SH-SY5Y (cell line): ENCODE results near the gene IFI44.

ENCODE experiments used
- GATA2 ChIP-seq: IDR thresholded peaks from 2 replicates; pipeline ENCODE4 v1.6.1; 2011; ENCODE audit warnings: mild to moderate bottlenecking, low read depth, low read length
- GATA3 ChIP-seq: IDR thresholded peaks from 2 replicates; pipeline ENCODE4 v1.6.1; 2011; ENCODE audit warnings: low read depth, mild to moderate bottlenecking, low read length, moderate library complexity

IFI44 gene

DNA sequence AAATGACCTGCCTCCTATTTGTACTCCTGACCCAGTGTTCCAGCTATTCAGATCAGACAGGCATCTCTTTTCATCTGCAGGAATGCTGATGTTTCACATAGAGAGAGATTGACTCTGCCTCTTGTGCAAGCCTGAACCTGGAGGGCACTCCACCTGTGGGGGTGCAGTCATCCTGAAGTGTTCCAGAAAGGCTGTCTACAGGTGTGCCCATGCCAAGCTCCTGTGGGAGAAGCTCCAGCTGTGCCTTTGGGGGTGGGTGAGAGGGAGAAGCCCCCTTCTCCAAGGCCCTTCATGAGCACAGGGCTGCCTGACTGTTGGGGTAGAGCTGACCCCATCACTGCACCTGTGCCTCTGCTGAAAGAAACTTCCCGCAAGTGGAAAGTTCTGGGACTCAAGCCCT lies 22.8 kb downstream of the IFI44 start:
- TF ChIP-seq GATA3 (no peak), GATA2 (no peak)

DNA sequence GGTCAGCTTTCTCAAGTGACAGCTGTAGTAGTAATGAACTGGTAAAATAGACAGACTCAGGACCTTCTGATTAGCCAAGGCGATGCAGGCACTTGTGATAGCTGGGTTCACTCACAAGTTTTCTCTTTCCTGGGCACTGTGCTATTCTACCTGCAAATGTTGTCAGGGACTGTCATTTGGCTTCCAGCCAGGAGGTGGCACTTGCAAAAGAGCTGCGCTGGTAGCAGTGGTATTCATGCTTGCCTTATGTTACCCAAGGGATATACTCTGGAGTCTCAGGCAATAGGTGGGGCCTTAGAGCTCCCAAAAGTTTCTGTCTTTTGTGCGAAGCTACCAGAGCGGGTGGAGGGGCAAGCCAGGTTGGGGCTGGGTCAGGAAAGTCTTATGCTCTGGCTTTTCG lies 23.5 kb downstream of the IFI44 start:
- TF ChIP-seq GATA2 (no peak), GATA3 (no peak)

DNA sequence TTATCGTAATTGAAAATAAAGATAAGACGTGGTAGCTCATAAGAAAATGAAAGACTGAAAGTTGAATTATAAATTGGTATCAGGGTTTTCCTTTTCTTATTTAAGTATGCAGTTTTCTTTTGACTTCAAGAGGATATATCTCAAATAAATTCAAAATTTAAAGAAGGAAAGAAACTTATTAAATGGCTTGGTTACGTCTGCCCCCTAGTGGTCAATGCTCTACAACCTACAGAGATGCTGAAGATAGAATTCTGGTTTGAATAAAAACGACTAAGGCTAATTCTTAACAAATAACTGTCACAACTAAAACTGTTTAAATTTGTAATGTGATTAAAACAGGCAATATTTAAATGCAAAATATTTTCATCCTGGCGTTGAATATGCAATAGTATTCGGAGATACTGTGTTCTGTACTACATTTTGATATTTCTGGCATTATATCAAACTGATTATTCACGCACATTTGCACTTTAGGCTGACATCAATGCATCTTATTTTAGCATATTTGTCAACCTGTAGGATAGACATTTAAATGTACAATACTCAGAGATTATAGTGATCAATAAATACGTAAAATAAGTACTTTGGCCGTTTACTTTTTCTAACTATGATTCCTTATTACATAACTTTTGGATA lies 26.8 kb downstream of the IFI44 start:
- TF ChIP-seq GATA2 (no peak), GATA3 (peak; percentile 58)

DNA sequence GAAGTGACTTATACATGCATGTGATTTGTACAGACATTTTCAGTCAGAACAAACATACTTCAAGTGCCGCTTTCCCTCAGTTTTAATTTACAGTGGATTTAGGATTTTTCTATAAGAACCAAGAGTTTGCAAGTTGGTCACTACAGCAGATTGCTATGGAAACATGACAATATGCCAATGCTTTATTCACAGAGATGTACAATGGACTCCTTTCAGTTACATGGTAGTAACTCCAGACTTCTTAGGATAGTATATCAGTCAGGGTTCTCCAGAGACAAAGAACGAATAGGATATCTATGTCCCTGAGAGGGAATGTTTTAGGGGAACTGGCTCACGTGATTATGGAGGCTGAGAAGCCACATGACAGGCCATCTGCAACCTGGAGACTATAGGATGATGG lies 27.4 kb downstream of the IFI44 start:
- TF ChIP-seq GATA3, result no peak
- TF ChIP-seq GATA2, result no peak

DNA sequence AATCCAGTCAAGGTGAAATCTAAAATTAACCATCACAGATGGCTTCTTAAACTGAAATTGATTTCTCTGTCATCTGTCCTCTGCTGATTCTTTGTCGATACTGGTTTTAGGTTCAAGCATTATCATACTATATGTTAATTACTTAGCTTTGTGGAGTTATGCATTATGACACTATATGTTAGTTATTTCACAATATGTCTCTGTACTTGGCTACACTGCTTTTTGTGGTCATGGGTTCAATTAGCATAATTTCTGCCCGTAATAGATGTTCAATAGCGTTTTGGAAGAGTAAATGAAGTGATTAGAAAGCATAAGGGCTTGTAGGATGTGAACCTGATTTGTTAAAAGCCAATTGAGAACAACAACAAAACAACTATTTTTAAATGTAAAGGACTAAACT lies 28.2 kb downstream of the IFI44 start:
- TF ChIP-seq GATA3 (no peak), GATA2 (no peak)

DNA sequence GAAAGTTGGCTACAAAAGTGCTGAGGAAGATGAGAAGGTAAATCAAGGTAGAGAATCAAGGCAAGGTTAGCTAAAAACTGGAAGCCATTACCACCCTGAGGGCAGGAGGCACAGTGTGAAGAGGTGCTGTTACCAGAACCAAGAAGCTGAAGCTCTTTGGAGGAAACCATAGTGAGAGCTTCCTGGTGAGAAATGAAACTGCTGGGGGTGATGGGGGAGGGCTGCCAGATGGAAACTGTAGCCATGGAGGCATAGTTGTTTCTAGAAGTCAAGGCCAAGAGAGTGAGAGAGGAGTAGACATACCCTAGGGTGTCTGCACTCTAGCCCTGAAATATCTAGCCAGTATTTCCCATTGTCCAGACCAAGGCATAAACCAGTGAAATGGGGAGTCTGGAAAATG lies 28.7 kb downstream of the IFI44 start:
- TF ChIP-seq GATA2, result no peak

DNA sequence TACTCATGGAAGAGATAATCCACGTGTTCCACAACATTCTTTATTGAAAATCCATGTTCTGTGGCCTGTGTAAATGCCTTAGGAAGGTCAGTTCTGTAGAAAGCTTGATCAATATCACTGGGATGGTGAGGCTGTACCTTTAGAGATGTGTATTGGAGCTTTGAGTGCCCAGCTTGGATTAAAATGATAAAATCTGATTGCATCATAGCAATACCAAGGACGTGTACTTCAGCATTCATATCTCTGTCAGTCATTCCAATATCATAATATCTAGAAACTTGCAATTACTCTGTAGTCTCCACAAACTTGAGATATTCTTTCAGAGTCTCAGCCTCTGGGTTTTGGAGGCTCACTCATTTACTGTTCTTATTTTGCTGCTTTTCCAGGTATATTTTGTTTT lies 31.6 kb downstream of the IFI44 start:
- TF ChIP-seq GATA3 (no peak), GATA2 (no peak)

DNA sequence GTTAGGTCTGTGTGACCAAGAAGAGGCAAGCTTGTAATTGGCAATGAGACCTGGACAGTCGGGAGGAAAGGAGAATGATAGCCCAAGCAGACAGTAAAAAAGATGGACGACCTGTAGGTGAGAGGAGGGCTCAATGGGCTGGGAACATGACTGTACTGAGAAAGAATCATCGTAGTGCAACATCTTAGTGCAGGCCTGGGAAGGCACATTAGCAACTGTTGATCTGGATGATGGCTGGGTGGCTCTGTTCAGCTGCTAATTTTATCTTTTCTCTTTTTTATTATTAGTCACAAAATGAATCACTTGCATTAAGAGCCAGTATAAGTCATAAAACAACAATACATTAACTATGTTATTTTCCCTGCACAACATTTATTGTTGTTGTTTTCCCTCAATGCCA lies 32.9 kb downstream of the IFI44 start:
- TF ChIP-seq GATA3, result no peak

DNA sequence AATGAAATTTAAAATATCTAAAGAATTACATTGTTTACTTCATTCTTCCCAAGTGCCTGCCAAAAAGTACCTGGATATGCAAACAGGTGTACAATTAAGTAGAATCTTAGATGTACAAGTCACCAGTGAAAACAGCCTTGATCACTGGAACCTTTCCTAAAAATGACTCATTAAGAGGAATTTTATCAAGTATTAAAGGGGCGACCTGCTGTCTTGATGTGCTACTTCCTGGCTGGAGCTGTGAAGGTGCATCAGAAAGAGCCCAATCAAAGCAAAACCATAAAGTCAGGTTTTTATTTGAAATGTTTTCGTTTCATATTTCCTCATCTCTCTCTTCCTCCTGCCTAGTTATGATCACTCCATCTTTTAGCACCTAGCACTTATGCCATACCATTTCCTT lies 33.4 kb downstream of the IFI44 start:
- no peak for TF ChIP-seq GATA2

DNA sequence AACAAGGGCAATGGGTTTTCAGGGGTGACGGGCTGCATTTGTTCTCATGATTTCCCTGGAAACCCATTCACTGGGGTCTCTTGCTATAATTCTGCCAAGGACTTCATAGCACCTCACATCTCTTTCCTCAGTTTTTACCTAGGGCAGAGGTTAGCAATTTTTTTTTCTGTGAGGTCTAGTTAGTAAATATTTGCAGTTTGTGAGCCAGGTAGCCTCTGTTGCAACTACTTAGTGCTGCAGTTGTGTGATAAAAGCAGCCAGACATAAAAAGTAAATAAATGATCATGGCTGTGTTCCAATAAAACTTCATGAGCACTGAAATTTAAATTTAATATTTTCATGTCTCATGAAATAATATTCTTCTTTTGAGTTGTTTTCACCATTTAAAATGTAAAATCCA lies 37.7 kb downstream of the IFI44 start:
- no peak for TF ChIP-seq GATA3
- no peak for TF ChIP-seq GATA2

DNA sequence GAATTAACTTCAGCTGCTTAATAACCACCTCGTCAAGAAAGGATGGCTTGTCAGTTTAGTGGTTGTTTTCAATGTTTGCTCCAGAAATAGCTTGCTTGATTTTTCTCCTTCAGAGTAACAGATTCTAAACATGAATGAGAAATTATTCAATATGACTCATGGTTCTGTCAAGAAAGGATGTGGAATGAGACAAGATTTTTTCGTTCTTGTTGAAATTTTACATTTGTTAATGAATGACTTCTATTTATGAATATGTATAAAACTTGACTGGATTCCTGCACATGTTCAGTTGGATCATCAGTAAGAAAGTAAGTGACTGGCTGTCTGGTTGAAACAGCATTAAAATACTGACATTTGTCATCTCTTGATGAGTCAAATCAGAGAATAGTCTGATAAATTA lies 38.3 kb downstream of the IFI44 start:
- no peak for TF ChIP-seq GATA3
- TF ChIP-seq GATA2, result no peak

DNA sequence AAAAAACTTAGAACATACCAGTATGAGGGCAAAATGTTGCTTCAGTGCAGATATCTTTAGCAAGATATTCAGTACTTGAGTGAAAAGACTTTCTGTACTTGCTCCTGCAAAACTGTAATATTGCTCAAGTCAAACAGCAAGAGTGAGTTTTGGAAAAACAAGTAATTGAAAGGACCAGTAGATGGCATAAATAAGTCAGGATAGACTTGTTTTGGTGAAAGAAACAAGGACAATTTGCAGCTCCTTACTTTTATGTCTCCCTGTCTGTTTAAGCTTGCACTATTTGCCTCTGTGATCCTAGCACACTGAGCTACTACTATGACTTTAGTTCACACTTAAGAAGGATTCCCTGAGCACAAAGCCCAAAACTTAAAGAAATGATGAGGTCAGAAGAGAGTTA lies 39.1 kb downstream of the IFI44 start:
- no peak for TF ChIP-seq GATA3
- TF ChIP-seq GATA2, result no peak

DNA sequence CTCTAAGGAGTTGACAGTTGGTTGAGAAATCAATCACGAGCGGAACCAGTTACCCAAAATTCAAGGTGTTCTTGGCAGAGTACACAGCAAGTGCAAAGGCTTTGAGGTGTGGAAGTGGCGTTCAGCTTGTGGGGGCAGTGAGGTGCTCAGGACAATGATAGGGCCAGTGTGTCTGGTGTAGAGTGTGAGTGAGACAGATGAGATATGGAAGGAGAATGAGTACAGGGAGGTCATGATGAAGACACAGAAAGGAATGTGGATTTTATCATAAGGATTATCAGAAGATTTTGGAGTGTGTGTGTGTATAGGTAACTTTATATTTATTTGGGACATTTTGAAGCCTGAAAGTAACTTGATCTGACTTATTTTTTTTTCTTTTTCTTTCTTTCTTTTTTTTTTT lies 40.9 kb downstream of the IFI44 start:
- TF ChIP-seq GATA3, result no peak
- no peak for TF ChIP-seq GATA2

DNA sequence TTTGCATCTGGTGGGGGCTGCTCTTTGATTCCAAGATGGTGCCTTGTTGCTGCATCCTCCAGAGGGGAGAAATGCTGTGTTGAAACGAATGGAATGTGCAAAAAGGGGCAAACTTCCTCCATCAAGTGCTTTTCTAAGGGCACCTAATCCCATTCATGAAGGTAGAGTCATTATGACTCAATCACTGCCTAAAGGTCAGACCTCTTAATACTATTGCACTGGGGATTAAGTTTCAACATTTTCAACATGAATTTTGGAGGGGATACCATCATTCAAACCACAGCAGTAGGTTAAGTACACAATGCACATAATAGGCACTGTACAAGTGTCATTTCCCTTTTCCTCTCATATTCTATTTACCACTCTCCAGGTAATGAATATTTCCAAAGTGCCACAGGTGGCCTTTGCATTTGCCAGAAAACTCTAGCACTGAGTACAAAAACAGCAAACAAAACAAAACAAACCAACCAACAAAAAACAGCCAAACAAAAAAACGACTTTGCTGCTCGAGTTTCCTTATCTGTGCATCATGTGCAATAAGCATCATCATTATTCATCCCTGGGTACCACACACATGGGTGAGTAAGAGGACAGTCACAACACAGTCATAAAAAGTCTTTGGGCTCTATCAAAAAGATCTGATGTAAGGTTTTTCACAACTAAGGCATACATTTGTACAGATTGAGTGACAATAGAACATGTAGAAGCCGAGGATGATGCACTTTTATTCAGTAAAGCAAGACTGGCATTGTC lies 42.5 kb downstream of the IFI44 start:
- no peak for TF ChIP-seq GATA3
- no peak for TF ChIP-seq GATA2

DNA sequence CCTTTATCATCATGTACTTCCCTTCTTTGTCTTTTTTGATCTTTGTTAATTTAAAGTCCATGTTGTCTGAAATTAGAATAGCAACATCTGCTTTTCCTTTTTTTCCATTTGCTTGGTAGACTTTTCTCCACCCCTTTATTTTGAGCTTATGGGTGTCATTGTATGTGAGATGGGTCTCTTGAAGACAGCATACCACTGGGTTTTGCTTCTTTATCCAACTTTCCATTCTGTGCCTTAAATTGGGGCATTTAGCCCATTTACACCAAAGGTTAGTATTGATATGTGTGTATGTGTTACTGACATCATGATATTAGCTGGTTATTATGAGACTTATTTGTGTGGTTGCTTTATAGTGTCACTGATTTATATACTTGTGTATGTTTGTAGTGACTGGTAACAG lies 50.2 kb downstream of the IFI44 start:
- TF ChIP-seq GATA2 (no peak), GATA3 (no peak)

DNA sequence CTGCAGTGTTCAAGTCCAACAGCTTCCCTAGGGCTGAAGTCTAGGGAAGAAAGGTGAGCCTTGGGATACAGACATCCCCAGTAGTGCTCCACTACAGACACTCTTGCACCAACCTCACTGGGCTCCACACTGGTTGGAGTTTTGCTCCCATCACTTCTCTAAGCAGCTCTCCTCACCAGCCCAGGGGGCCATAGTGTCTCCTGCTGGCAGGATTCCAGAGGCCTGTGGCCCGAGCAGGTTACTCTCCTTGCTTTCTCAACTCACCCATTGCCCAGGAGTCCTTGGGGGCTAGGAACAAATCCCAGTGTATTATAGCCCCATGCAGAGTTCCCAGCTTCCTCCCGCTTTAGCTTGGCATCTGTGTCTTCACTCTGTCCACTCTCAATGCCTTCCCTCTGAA lies 52.8 kb downstream of the IFI44 start:
- TF ChIP-seq GATA3 (no peak), GATA2 (no peak)
